Hepatocyte (in vitro differentiated cells): ENCODE results near the gene SORBS2.

Source experiments
- EZH2 ChIP-seq: fragments of 200-600 bp; sonication (generic); IDR thresholded peaks from 2 replicates; pipeline ENCODE4 v1.6.1; 2016; ENCODE audit warnings: antibody characterized with exemption, mild to moderate bottlenecking, borderline replicate concordance
- TF ChIP-seq, protein P1 (sequence below): fragments of 200-600 bp; sonication (generic); IDR thresholded peaks from 2 replicates; pipeline ENCODE4 v1.5.1; 2016; ENCODE audit warnings: antibody characterized with exemption, mild to moderate bottlenecking; ENCODE audit not compliant: poor library complexity

- no peak for TF ChIP-seq EZH2
- TF ChIP-seq, protein P1, sequence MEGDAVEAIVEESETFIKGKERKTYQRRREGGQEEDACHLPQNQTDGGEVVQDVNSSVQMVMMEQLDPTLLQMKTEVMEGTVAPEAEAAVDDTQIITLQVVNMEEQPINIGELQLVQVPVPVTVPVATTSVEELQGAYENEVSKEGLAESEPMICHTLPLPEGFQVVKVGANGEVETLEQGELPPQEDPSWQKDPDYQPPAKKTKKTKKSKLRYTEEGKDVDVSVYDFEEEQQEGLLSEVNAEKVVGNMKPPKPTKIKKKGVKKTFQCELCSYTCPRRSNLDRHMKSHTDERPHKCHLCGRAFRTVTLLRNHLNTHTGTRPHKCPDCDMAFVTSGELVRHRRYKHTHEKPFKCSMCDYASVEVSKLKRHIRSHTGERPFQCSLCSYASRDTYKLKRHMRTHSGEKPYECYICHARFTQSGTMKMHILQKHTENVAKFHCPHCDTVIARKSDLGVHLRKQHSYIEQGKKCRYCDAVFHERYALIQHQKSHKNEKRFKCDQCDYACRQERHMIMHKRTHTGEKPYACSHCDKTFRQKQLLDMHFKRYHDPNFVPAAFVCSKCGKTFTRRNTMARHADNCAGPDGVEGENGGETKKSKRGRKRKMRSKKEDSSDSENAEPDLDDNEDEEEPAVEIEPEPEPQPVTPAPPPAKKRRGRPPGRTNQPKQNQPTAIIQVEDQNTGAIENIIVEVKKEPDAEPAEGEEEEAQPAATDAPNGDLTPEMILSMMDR = no peak
Measured at GRCh38 chr4:185722029-185722316, 90.0 kb downstream of the SORBS2 start.
